B cell (primary cell): ENCODE measurements around the gene ACTR5. TPM values are rescaled to one million over a fixed set of nuclear protein-coding genes. Genes with fewer than 3 reads are reported as not detected.

Experiments used
- ATAC-seq: fragments of 200-7000 bp; cut with Tn5 transposase; one replicate; pipeline ENCODE4 v1.10.0; 2021; ENCODE audit warnings: low read depth, mild to moderate bottlenecking, moderate number of reproducible peaks, moderate library complexity
- CTCF ChIA-PET: fragments of 350-600 bp; sonication (Branson Sonifier 250); formaldehyde crosslinking; loops from one replicate; lab custom pipeline; 2021; ENCODE audit warnings: antibody characterized with exemption, inconsistent platforms; lab: Charles Lee
- POLR2A ChIA-PET: fragments of 350-600 bp; sonication (Branson Sonifier 250); formaldehyde crosslinking; loops from one replicate; lab custom pipeline; 2021; ENCODE audit warnings: antibody characterized with exemption; lab: Charles Lee
- DNase-seq: peaks from one replicate; pipeline ENCODE4 v3.0.0; 2013
- H2AFZ ChIP-seq: 2 replicates; pipeline ENCODE4 v1.6.1; 2012; ENCODE audit warnings: mild to moderate bottlenecking, low read depth, low read length; ENCODE audit not compliant: insufficient read depth, poor library complexity, severe bottlenecking
- H3K27ac ChIP-seq, 2 donors: 1 replicate in 1 of 2; 2 replicates in 1 of 2; pipeline ENCODE4 v1.5.1; 2012 to 2013; ENCODE audit warnings: low read length in 2 of 2, mild to moderate bottlenecking in 2 of 2, moderate library complexity in 1 of 2
- H3K27me3 ChIP-seq, 4 experiments: fragments of 200-600 bp in 1 of 4; sonication (generic) in 1 of 4; replicated peaks in 1 of 4; 1 replicate in 2 of 4; 2 replicates in 2 of 4; pipeline versions ENCODE4 v1.6.1 to v1.7.0; 2013 to 2016; ENCODE audit warnings: low read length in 3 of 4, mild to moderate bottlenecking in 2 of 4, mixed read lengths in 1 of 4, moderate library complexity in 1 of 4; ENCODE audit not compliant: insufficient read depth in 4 of 4, control insufficient read depth in 3 of 4; ENCODE audit errors: control extremely low read depth in 1 of 4
- H3K36me3 ChIP-seq, 2 experiments: replicated peaks in 1 of 2; 1 replicate in 1 of 2; 2 replicates in 1 of 2; pipeline versions ENCODE4 v1.6.1 to v1.7.1; 2013; ENCODE audit warnings: low read length in 1 of 2; ENCODE audit not compliant: insufficient read depth in 2 of 2, control insufficient read depth in 1 of 2; ENCODE audit errors: control extremely low read depth in 1 of 2, extremely low read depth in 1 of 2
- H3K4me1 ChIP-seq, 2 donors: fragments of 200-600 bp in 1 of 2; sonication (generic) in 1 of 2; 1 replicate in 1 of 2; 2 replicates in 1 of 2; pipeline versions ENCODE4 v1.5.1 to v1.6.1; 2013 to 2017; ENCODE audit warnings: low read length in 2 of 2; ENCODE audit not compliant: control insufficient read depth in 2 of 2, insufficient read depth in 2 of 2
- H3K4me2 ChIP-seq: replicated peaks from 2 replicates; pipeline ENCODE3; 2012; ENCODE audit warnings: mild to moderate bottlenecking, low read depth, low read length; ENCODE audit not compliant: poor library complexity, severe bottlenecking
- H3K4me3 ChIP-seq, 5 experiments: fragments of 200-600 bp in 1 of 5; sonication (generic) in 1 of 5; 1 replicate in 3 of 5; 2 replicates in 2 of 5; pipeline versions ENCODE4 v1.5.1 to v1.7.0; 2011 to 2016; ENCODE audit warnings: low read length in 4 of 5, mild to moderate bottlenecking in 4 of 5, low read depth in 2 of 5, control low read depth in 1 of 5, moderate library complexity in 1 of 5; ENCODE audit not compliant: insufficient read depth in 1 of 5; ENCODE audit errors: control extremely low read depth in 1 of 5, extremely low read depth in 1 of 5
- H3K79me2 ChIP-seq: fragments of 200-600 bp; sonication (generic); one replicate; pipeline ENCODE4 v1.6.0; 2016; ENCODE audit warnings: low read length; ENCODE audit not compliant: control insufficient read depth, insufficient read depth
- H3K9ac ChIP-seq: fragments of 200-600 bp; sonication (generic); 2 replicates; pipeline ENCODE4 v1.6.1; 2017; ENCODE audit warnings: mild to moderate bottlenecking, low read length, moderate library complexity
- H3K9me3 ChIP-seq, 3 donors: one replicate each; pipeline versions ENCODE4 v1.6.1 to v1.7.1; 2013; ENCODE audit warnings: low read length in 2 of 3; ENCODE audit not compliant: control insufficient read depth in 2 of 3, insufficient read depth in 1 of 3; ENCODE audit errors: control extremely low read depth in 1 of 3
- H4K20me1 ChIP-seq: 2 replicates; pipeline ENCODE4 v1.6.0; 2012; ENCODE audit warnings: mild to moderate bottlenecking, low read length; ENCODE audit not compliant: insufficient read depth, control insufficient read depth, poor library complexity, severe bottlenecking
- H3K27ac Mint-ChIP-seq: one replicate; pipeline ENCODE4 v1.8.0; 2021; ENCODE audit warnings: mixed read lengths
- H3K27me3 Mint-ChIP-seq: one replicate; pipeline ENCODE4 v1.8.0; 2021; ENCODE audit warnings: mixed read lengths
- H3K4me1 Mint-ChIP-seq: one replicate; pipeline ENCODE4 v1.8.0; 2021; ENCODE audit warnings: mixed read lengths
- H3K4me3 Mint-ChIP-seq: one replicate; pipeline ENCODE4 v1.8.0; 2021; ENCODE audit warnings: mixed read lengths
- H3K9me3 Mint-ChIP-seq: one replicate; pipeline ENCODE4 v1.8.0; 2022; ENCODE audit warnings: mixed read lengths; ENCODE audit not compliant: insufficient read depth
- CTCF ChIP-seq: fragments of 200-600 bp; IDR thresholded peaks from one replicate; pipeline ENCODE4 v1.8.0; 2022; ENCODE audit warnings: antibody characterized with exemption, mild to moderate bottlenecking
- EZH2 ChIP-seq: IDR thresholded peaks from 2 replicates; pipeline ENCODE4 v1.6.1; 2012; ENCODE audit warnings: borderline replicate concordance, low read depth, mild to moderate bottlenecking, moderate library complexity, low read length; ENCODE audit not compliant: insufficient read depth, poor library complexity, severe bottlenecking
- WGBS: methylation state at CpG from one replicate; pipeline ENCODE4 v1.1.5; 2013; ENCODE audit warnings: missing lambda C conversion rate; ENCODE audit not compliant: insufficient coverage; 5-methylcytosine and 5-hydroxymethylcytosine counted together
- intact Hi-C: fragments of 100-400 bp; cut with micrococcal nuclease; formaldehyde crosslinking; loops from one replicate; pipeline ENCODE4 v1.10.0; 2022
- polyA plus RNA-seq: library from polyadenylated mRNA; depleted of rRNA; stranded (reverse); fragments of >200 nt; gene quantifications from 2 replicates; pipeline ENCODE4 v1.2.3, GENCODE V29; 2012
- total RNA-seq, 2 donors: library from RNA; stranded (reverse); fragments of 120-200 nt in 1 of 2; gene quantifications; 1 replicate in 1 of 2; 2 replicates in 1 of 2; pipeline versions ENCODE4 v1.2.3 to v1.2.4, GENCODE V29; 2013 to 2022

The ACTR5 gene
- total and polyA plus RNA-seq, 2 donors (not counting 1 experiment from before 2014, with no cell fraction given) = 15.4 to 18.0 TPM

GRCh38 chr20:38766071-38766470 lies 17.8 kb downstream of the ACTR5 start:
- Histone ChIP-seq H3K4me1 (no peaks in the 10 kb centered on the region), H2AFZ (no peak overlapping the region), H3K4me3 (no peak overlapping the region), H3K79me2 (no peaks in the 10 kb centered on the region), H3K4me2 (no peak overlapping the region), H4K20me1 (no peaks in the 10 kb centered on the region), H3K9ac (no peak overlapping the region), H3K27me3 (no peaks in the 10 kb centered on the region), H3K36me3 (peaks cover 0 to 74% of the 10 kb centered on the region in 2 experiments), H3K9me3 (no peaks in the 10 kb centered on the region), H3K27ac (no peak overlapping the region)
- POLR2A ChIA-PET = no interaction called here
- DNase-seq (no peak), ATAC-seq (no peak)
- no peak overlapping the region for H3K27ac Mint-ChIP-seq
- TF ChIP-seq CTCF (no peak), EZH2 (no peak)
- CTCF ChIA-PET = interaction anchor here (1.6 kb wide), 2 partner anchors 14 to 127 kb away, joined by 6 read pairs; no protein-coding TSS in a partner anchor
- H3K4me1 Mint-ChIP-seq = peaks cover 2% of the 10 kb centered on the region
- H3K9me3 Mint-ChIP-seq = no peaks in the 10 kb centered on the region
- H3K27me3 Mint-ChIP-seq = no peaks in the 10 kb centered on the region
- no peak overlapping the region for H3K4me3 Mint-ChIP-seq
- WGBS = 94% methylated on average over 2 of the region's 4 CpGs
- intact Hi-C loops = no loop called here

- ATAC-seq = no peak
- intact Hi-C loops = no loop called here
- no peak overlapping the region for H3K4me2 ChIP-seq
- TF ChIP-seq EZH2 (no peak), CTCF (no peak)
- H3K27me3 ChIP-seq = no peaks in the 10 kb centered on the region
- no peaks in the 10 kb centered on the region for H3K27me3 Mint-ChIP-seq
- CTCF ChIA-PET = interaction anchor here (0.9 to 1.6 kb wide), 3 partner anchors 21 to 123 kb away, joined by 3 to 5 read pairs (median 3); no protein-coding TSS in a partner anchor
- 96% methylated on average over 5 of the region's 13 CpGs for WGBS
- H3K27ac ChIP-seq = no peak overlapping the region
- H3K36me3 ChIP-seq = peaks cover 2 to 72% of the 10 kb centered on the region in 2 experiments
- no peak for DNase-seq
- H3K9me3 ChIP-seq = peaks cover 2 to 8% (median 6%) of the 10 kb centered on the region in 3 donors
- no peaks in the 10 kb centered on the region for H4K20me1 ChIP-seq
- H3K4me3 Mint-ChIP-seq = no peak overlapping the region
- POLR2A ChIA-PET = no interaction called here
- H3K9ac ChIP-seq = no peak overlapping the region
- no peaks in the 10 kb centered on the region for H3K79me2 ChIP-seq
- H3K4me1 ChIP-seq = no peaks in the 10 kb centered on the region
- no peak overlapping the region for H2AFZ ChIP-seq
- no peak overlapping the region for H3K27ac Mint-ChIP-seq
- H3K4me3 ChIP-seq = no peak overlapping the region
- H3K4me1 Mint-ChIP-seq = peaks cover 2% of the 10 kb centered on the region
- peaks cover 8% of the 10 kb centered on the region for H3K9me3 Mint-ChIP-seq
These were observed 21.4 kb downstream of the ACTR5 start for GRCh38 chr20:38769376-38770295.
